ENCODE results near the gene CNEP1R1. TPM values are rescaled to one million over a fixed set of nuclear protein-coding genes. Genes with fewer than 3 reads are reported as not detected.

The CNEP1R1 gene
- total and polyA plus RNA-seq, 2 donors (not counting 1 experiment from before 2014, with no cell fraction given): 18.6 to 32.9 TPM

DNA sequence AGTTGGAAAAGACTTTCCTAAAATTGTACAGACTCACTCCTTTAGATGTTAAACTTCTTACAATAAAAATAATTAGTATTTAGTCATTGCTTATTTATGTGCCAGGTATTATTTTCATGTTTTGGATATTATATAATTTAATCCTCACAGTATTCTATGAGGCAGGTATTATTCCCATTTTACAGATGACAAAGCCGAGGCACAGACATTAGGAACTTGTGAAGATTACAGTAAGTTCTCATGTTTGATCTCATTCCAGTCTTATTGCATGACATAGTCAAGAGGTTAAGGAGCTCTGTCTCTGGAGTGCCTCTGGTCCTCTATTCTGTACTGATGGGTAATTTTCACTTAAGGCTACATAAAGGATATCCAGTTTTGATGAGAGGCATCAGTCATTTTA is 44.0 kb downstream of the CNEP1R1 start:
- Histone ChIP-seq H3K36me3 (replicated peaks in 1 of 2; ENCODE audit: control extremely low read depth in 1 of 2, control insufficient read depth in 1 of 2, extremely low read depth in 1 of 2, insufficient read depth in 2 of 2, low read length in 1 of 2) (peaks cover 0 to 25% of the 10 kb centered on the region in 2 experiments), H3K9me3 (ENCODE audit: control extremely low read depth in 1 of 3, control insufficient read depth in 2 of 3, insufficient read depth in 1 of 3, low read length in 2 of 3) (no peaks in the 10 kb centered on the region), H3K27ac (ENCODE audit: low read length in 2 of 2) (no peak overlapping the region), H4K20me1 (ENCODE audit: control insufficient read depth, insufficient read depth, low read length, poor library complexity, severe bottlenecking) (peaks cover 6% of the 10 kb centered on the region), H3K9ac (ENCODE audit: low read length) (no peak overlapping the region), H3K4me3 (ENCODE audit: control extremely low read depth in 1 of 5, extremely low read depth in 1 of 5, insufficient read depth in 1 of 5, low read depth in 2 of 5, low read length in 4 of 5) (no peak overlapping the region), H3K27me3 (replicated peaks in 1 of 4; ENCODE audit: control extremely low read depth in 1 of 4, control insufficient read depth in 3 of 4, insufficient read depth in 4 of 4, low read length in 3 of 4) (no peaks in the 10 kb centered on the region), H3K79me2 (ENCODE audit: control insufficient read depth, insufficient read depth, low read length) (peaks cover 21% of the 10 kb centered on the region), H2AFZ (ENCODE audit: insufficient read depth, low read depth, low read length, poor library complexity, severe bottlenecking) (no peak overlapping the region), H3K4me2 (replicated peaks; ENCODE audit: low read depth, low read length, poor library complexity, severe bottlenecking) (no peak overlapping the region), H3K4me1 (ENCODE audit: control insufficient read depth in 2 of 2, insufficient read depth in 2 of 2, low read length in 2 of 2) (peaks cover 17 to 20% of the 10 kb centered on the region in 2 donors)
- intact Hi-C loops (cut with micrococcal nuclease): loop anchor here (5.0 kb wide), 2 partner anchors 613 to 673 kb away; partner anchors contain the start of genes CYLD and SNX20
- Mint-ChIP-seq H3K27me3 (no peaks in the 10 kb centered on the region), H3K4me1 (peaks cover 35% of the 10 kb centered on the region), H3K4me3 (no peak overlapping the region), H3K9me3 (ENCODE audit: insufficient read depth) (no peaks in the 10 kb centered on the region), H3K27ac (no peak overlapping the region)
- ChIA-PET CTCF (interaction anchor here (0.8 to 1.8 kb wide), 5 partner anchors 37 to 737 kb away, joined by 3 to 6 read pairs (median 5); partner anchors contain the start of gene CNEP1R1), POLR2A (no interaction called here)
- TF ChIP-seq EZH2 (IDR thresholded peaks at IDR 0.05; ENCODE audit: borderline replicate concordance, insufficient read depth, low read depth, low read length, poor library complexity, severe bottlenecking): no peak
- TF ChIP-seq, protein P1, sequence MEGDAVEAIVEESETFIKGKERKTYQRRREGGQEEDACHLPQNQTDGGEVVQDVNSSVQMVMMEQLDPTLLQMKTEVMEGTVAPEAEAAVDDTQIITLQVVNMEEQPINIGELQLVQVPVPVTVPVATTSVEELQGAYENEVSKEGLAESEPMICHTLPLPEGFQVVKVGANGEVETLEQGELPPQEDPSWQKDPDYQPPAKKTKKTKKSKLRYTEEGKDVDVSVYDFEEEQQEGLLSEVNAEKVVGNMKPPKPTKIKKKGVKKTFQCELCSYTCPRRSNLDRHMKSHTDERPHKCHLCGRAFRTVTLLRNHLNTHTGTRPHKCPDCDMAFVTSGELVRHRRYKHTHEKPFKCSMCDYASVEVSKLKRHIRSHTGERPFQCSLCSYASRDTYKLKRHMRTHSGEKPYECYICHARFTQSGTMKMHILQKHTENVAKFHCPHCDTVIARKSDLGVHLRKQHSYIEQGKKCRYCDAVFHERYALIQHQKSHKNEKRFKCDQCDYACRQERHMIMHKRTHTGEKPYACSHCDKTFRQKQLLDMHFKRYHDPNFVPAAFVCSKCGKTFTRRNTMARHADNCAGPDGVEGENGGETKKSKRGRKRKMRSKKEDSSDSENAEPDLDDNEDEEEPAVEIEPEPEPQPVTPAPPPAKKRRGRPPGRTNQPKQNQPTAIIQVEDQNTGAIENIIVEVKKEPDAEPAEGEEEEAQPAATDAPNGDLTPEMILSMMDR (IDR thresholded peaks at IDR 0.05): no peak
- no peak for ATAC-seq (ENCODE audit: low read depth)
- no CpG with 5 or more reads among the region's 1 CpG for WGBS (ENCODE audit: insufficient coverage)
- DNase-seq: no peak

DNA sequence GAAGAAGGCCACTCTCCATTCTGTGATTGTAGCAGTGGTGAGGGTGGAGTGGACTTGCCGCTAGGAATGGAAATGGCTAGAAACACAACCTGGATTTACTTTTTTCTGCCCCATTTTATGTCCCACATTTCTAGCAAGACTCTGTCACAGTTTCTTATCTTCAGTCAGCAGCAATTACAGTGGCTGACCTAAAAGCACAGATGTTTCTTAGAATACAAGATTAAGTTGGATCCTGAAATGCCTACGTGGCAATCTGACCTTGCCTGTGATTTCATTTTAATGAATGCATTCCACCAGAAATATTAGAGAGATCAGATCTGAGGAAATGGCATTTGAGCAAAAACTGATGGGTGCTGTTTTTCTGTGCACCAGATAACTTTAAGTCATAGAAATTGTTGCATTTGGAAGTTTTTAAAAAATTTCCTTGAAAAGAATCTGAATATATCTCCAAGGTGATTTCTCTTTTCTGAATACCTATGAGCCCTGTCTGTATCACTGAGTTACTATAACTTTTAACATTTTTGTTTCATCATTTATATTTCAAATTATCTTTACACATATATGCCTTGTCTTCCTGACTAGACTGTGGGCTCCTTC is 46.1 kb downstream of the CNEP1R1 start:
- no peak overlapping the region for H3K27ac ChIP-seq (ENCODE audit: low read length in 2 of 2)
- H4K20me1 ChIP-seq (ENCODE audit: control insufficient read depth, insufficient read depth, low read length, poor library complexity, severe bottlenecking): peaks cover 6% of the 10 kb centered on the region
- Mint-ChIP-seq H3K27me3 (no peaks in the 10 kb centered on the region), H3K9me3 (ENCODE audit: insufficient read depth) (no peaks in the 10 kb centered on the region), H3K4me1 (peaks cover 25% of the 10 kb centered on the region), H3K27ac (no peak overlapping the region), H3K4me3 (no peak overlapping the region)
- DNase-seq (no peak), ATAC-seq (ENCODE audit: low read depth) (no peak)
- H3K4me3 ChIP-seq (ENCODE audit: control extremely low read depth in 1 of 5, extremely low read depth in 1 of 5, insufficient read depth in 1 of 5, low read depth in 2 of 5, low read length in 4 of 5): no peak overlapping the region
- no peak overlapping the region for H3K9ac ChIP-seq (ENCODE audit: low read length)
- intact Hi-C loops (cut with micrococcal nuclease): no loop called here
- 33% methylated on average over 1 of the region's 2 CpGs for WGBS (ENCODE audit: insufficient coverage)
- CTCF ChIA-PET: no interaction called here
- H3K79me2 ChIP-seq (ENCODE audit: control insufficient read depth, insufficient read depth, low read length): peaks cover 21% of the 10 kb centered on the region
- POLR2A ChIA-PET: no interaction called here
- no peak overlapping the region for H3K4me2 ChIP-seq (replicated peaks; ENCODE audit: low read depth, low read length, poor library complexity, severe bottlenecking)
- peaks cover 0 to 25% of the 10 kb centered on the region in 2 experiments for H3K36me3 ChIP-seq (replicated peaks in 1 of 2; ENCODE audit: control extremely low read depth in 1 of 2, control insufficient read depth in 1 of 2, extremely low read depth in 1 of 2, insufficient read depth in 2 of 2, low read length in 1 of 2)
- TF ChIP-seq, protein P1 (IDR thresholded peaks at IDR 0.05): no peak
- TF ChIP-seq EZH2 (IDR thresholded peaks at IDR 0.05; ENCODE audit: borderline replicate concordance, insufficient read depth, low read depth, low read length, poor library complexity, severe bottlenecking): no peak
- no peaks in the 10 kb centered on the region for H3K27me3 ChIP-seq (replicated peaks in 1 of 4; ENCODE audit: control extremely low read depth in 1 of 4, control insufficient read depth in 3 of 4, insufficient read depth in 4 of 4, low read length in 3 of 4)
- H3K9me3 ChIP-seq (ENCODE audit: control extremely low read depth in 1 of 3, control insufficient read depth in 2 of 3, insufficient read depth in 1 of 3, low read length in 2 of 3): no peaks in the 10 kb centered on the region
- H3K4me1 ChIP-seq (ENCODE audit: control insufficient read depth in 2 of 2, insufficient read depth in 2 of 2, low read length in 2 of 2): peaks cover 14 to 16% of the 10 kb centered on the region in 2 donors
- H2AFZ ChIP-seq (ENCODE audit: insufficient read depth, low read depth, low read length, poor library complexity, severe bottlenecking): no peak overlapping the region
